ENCODE data around the gene CCDC146.
"Not testable (repeated sequence)": the region's sequence is repeated elsewhere in the genome, so short reads cannot be mapped to it uniquely, and the experiment has no call there.

Gene CCDC146

DNA sequence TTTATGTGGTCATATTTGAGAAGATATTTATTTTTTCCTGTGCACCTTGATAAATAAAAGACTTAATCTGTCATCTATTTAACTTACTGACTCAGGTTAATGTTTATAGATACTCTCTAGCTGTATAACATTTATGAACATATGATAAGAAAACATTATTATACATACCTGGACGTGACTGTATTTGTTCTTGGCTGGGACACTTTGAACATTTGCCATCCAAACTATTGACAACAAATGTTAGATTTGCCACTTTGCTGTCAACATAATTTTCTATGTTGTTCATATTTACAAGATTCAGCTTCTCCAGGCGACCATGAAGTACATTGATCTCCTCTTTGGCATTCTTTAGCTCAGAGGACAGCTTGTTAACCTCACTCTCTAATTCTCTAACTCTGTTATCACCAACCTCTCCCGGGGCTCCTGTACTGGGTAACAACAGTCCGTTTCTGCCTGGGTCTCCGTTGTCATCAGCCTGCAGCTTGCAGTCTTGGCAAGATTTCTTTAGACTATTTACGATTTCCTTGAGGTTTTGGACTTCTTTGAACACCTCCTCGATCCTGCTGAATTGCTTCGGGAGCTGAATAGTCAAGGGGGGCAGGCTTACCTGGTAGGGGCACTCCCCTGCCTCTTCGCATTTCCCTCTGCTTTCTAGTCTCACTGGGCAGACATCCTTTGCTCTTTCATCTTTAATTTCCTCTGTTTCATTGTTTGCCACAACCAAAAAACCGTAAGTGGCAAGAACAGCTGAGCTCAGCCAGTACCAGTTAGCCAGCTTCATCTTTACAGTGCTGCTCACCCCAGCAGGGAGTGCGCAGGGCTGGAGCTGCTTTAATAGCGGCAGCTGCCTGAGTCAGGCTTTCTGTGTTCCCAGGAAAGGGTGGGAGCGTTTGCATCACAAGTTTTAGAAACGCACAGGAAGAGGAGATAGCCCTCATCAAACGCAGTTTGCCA, 76.9 kb downstream of the CCDC146 start, which contains the start of gene FGL2:
Gene FGL2 (minus strand): TSS at position 807 of the 954 bp plus-strand sequence. CDS start 26 bp downstream, at position 781.
- Mint-ChIP-seq H3K4me3 (peak within 1 kb of the TSS; percentile 90), H3K4me1 (ENCODE audit: low read depth) (peaks cover 23% of the 10 kb centered on the region), H3K9me3 (no peaks in the 10 kb centered on the region), H3K36me3 (ENCODE audit: low read depth) (peaks cover 42% of the 10 kb centered on the region), H3K27me3 (no peaks in the 10 kb centered on the region), H3K27ac (peak within 1 kb of the TSS; percentile 98)
- intact Hi-C loops (cut with micrococcal nuclease): loop anchor here (2.0 to 10.0 kb wide), 2 partner anchors 48 to 136 kb away; no protein-coding TSS in a partner anchor

DNA sequence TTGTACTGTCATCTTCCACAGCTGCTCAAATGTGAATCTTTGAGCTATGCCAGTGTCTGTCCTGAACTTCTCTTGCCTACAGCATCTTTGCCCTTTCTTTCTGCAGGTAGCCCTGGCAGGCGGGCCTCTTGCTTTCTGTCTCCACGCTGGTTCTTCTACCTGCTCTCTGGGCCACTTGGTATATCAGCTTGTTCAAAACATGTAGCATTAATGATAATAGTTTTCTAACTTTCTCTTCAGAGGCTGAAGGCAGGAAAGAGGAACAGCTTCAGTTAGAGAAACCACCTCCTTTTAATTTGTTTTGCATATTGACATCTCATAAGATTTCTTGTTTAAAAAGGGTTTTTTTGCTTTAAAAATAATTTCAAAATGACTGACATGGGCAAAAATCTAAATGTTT, 78.1 kb downstream of the CCDC146 start:
- peaks cover 23% of the 10 kb centered on the region for H3K4me1 Mint-ChIP-seq (ENCODE audit: low read depth)
- no peaks in the 10 kb centered on the region for H3K27me3 Mint-ChIP-seq
- peak overlapping the region; percentile 90 for H3K4me3 Mint-ChIP-seq
- intact Hi-C loops (cut with micrococcal nuclease): no loop called here
- peaks cover 41% of the 10 kb centered on the region for H3K36me3 Mint-ChIP-seq (ENCODE audit: low read depth)
- H3K9me3 Mint-ChIP-seq: no peaks in the 10 kb centered on the region
- peak overlapping the region; percentile 98 for H3K27ac Mint-ChIP-seq

DNA sequence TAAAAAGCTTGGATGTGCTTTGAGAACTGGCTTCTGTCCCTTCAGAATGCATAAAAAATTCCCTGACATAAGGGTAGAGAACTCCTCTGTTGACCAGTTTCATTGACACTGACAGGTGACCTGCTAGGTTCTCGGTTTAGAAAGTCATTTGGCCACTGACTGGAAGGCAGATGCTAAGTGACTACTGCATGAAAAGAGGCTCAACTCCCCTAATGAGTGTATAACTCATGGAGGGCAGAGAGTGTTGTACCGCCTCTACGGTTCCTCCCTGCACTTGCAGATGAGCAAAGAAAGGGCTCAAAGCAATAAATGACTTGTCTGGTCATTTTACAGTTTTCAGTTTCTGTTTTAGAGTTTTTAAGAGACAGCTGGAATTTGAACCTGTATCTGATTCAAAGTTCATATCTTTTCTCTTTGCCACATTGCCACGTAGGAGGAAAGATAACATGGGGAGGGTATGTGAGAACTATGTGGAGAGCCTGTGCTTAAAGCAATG, 80.1 kb downstream of the CCDC146 start:
- no peaks in the 10 kb centered on the region for H3K9me3 Mint-ChIP-seq

DNA sequence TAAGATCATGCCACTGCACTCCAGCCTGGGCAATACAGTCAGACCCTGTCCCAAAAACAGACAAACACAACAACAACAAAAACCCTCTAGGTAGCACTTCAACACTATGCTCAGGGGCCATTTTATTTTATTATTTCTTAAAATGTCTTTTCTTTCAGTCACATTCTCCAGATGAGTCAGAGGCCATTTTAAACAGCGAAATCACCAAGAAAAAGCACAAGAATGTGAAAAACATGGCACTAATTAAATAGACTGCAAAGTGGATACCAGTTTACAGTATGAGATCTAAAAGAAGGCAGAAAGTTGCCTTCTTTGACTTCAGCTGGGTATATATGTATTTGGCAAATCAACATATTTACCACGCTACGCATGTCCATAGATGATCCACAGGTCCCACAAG, 83.3 kb downstream of the CCDC146 start:
- Mint-ChIP-seq H3K27me3 (no peaks in the 10 kb centered on the region), H3K27ac (no peak overlapping the region), H3K4me3 (no peak overlapping the region), H3K36me3 (ENCODE audit: low read depth) (peaks cover 21% of the 10 kb centered on the region), H3K9me3 (peaks cover 22% of the 10 kb centered on the region), H3K4me1 (ENCODE audit: low read depth) (peaks cover 27% of the 10 kb centered on the region)
- intact Hi-C loops (cut with micrococcal nuclease): no loop called here

More for the DNA sequence above, 80.1 kb downstream of the CCDC146 start:
- Mint-ChIP-seq H3K4me3 (no peak overlapping the region), H3K27ac (no peak overlapping the region), H3K36me3 (ENCODE audit: low read depth) (peaks cover 23% of the 10 kb centered on the region), H3K4me1 (ENCODE audit: low read depth) (peaks cover 23% of the 10 kb centered on the region), H3K27me3 (no peaks in the 10 kb centered on the region)
- intact Hi-C loops (cut with micrococcal nuclease): no loop called here

DNA sequence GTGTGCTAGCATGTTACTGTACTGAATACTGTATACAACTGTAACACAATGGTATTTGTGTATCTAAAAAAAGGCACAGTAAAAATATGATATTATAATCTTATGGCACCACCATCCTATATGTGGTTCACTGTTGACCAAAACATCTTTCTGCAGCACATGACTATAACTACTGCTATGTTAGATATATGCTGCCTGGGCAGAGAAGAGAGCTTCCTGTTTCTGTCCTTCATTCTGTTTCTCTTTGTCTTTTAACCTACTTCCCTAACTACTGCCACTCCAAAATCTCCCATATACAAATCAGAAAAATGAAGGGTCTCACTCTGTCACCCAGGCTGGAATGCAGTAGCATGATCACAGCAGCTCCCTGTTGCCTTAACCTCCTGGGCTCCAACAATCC, 86.0 kb downstream of the CCDC146 start:
- Mint-ChIP-seq H3K36me3 (ENCODE audit: low read depth) (peaks cover 27% of the 10 kb centered on the region), H3K4me1 (ENCODE audit: low read depth) (peaks cover 13% of the 10 kb centered on the region), H3K4me3 (no peak overlapping the region), H3K27ac (peak overlapping the region; percentile 38), H3K9me3 (peaks cover 30% of the 10 kb centered on the region), H3K27me3 (no peaks in the 10 kb centered on the region)
- intact Hi-C loops (cut with micrococcal nuclease): no loop called here

DNA sequence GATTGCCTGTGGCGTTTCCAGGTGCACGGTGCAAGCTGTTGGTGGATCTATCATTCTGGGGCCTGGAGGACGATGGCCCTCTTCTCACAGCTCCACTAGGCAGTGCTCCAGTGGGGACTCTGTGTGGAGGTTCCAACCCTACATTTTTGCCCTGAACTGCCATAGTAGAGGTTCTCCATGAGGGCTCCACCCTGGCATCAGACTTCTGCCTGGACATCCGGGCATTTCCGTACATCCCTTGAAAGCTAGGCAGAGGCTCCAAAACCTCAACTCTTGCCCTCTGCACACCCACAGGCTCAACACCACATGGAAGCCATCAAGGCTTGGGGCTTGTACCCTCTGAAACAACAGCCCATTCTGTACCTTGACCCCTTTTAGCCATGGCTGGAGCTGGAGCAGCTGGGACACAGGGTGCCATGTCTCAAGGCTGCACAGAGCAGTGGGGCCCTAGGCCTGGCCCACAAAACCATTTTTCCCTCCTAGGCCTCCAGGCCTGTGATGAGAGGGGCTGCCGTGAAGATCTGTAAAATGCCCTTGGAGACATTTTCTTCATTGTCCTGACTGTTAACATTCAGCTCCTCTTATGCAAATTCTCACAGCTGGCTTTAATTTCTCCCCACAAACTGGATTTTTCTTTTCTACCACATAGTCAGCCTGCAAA, 87.2 kb downstream of the CCDC146 start:
- Mint-ChIP-seq H3K4me1 (ENCODE audit: low read depth) (peaks cover 9% of the 10 kb centered on the region), H3K36me3 (ENCODE audit: low read depth) (peaks cover 27% of the 10 kb centered on the region), H3K27me3 (no peaks in the 10 kb centered on the region), H3K9me3 (peaks cover 30% of the 10 kb centered on the region), H3K27ac (peak overlapping the region; percentile 38), H3K4me3 (no peak overlapping the region)
- intact Hi-C loops (cut with micrococcal nuclease): no loop called here

DNA sequence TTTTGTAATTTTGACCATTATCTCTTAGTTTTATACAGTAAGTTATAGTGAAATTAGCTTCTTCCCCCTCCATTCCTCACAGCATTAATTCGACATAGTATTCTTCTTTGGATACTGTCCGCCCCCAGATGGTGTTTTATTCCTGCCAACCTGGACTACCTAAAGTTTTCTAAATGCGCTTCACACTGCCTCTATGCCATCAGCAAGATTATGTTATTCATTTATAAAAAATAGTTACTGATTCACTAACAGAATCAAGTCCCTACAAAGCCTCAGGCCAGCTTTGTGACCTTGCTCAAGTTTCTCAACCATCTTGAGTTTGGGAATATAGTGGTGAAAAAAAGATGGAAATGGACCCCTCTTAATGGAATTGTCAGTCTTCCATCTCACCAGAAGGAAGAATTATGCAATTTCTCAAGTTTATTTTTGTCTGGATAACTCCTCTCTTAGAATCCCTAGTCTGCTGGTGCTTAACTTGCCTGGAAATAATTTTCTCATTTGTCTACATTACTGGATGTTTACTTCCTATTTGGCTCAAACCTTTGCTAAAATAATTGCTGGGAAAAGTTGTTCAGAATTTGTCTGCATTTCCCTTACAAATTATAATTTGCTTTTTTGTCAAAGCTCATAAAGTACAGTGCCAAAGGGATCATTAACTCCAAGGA, 93.9 kb downstream of the CCDC146 start:
- H3K9me3 Mint-ChIP-seq: peaks cover 13% of the 10 kb centered on the region
- no peak overlapping the region for H3K27ac Mint-ChIP-seq
- peaks cover 14% of the 10 kb centered on the region for H3K4me1 Mint-ChIP-seq (ENCODE audit: low read depth)
- no peaks in the 10 kb centered on the region for H3K27me3 Mint-ChIP-seq
- H3K4me3 Mint-ChIP-seq: no peak overlapping the region
- intact Hi-C loops (cut with micrococcal nuclease): no loop called here
- peaks cover 6% of the 10 kb centered on the region for H3K36me3 Mint-ChIP-seq (ENCODE audit: low read depth)

DNA sequence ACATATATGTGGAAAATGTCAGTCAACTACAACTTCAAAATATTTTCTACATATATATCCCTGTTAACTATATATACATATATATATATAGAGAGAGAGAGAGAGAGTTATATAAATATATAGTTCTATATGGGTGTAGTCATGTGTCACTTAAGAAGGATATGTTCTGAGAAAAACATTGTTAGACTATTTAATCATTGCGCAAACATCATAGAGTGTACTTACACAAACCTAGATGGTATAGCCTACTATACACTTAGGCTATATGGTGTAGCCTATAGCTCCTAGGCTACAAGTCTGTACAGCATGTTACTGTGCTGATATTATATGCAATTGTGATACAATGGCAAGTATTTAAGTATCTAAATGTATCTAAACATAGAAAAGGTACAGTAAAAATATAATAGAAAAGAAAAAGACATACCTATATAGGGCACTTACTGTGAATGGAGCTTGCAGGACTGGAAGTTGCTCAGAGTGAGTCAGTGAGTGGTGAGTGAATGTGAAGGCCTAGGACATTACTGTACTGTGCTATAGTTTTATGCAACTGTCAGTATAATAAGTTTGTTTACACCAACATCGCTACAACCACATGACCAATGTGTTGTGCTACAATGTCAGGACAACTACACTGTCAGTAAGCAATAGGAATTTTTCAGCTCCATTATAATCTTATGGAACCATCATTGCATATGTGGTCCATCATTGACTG, 95.2 kb downstream of the CCDC146 start:
- peaks cover 6% of the 10 kb centered on the region for H3K36me3 Mint-ChIP-seq (ENCODE audit: low read depth)
- H3K4me1 Mint-ChIP-seq (ENCODE audit: low read depth): peaks cover 27% of the 10 kb centered on the region
- H3K9me3 Mint-ChIP-seq: peaks cover 11% of the 10 kb centered on the region
- no peak overlapping the region for H3K27ac Mint-ChIP-seq
- no peak overlapping the region for H3K4me3 Mint-ChIP-seq
- intact Hi-C loops (cut with micrococcal nuclease): no loop called here
- H3K27me3 Mint-ChIP-seq: no peaks in the 10 kb centered on the region

DNA sequence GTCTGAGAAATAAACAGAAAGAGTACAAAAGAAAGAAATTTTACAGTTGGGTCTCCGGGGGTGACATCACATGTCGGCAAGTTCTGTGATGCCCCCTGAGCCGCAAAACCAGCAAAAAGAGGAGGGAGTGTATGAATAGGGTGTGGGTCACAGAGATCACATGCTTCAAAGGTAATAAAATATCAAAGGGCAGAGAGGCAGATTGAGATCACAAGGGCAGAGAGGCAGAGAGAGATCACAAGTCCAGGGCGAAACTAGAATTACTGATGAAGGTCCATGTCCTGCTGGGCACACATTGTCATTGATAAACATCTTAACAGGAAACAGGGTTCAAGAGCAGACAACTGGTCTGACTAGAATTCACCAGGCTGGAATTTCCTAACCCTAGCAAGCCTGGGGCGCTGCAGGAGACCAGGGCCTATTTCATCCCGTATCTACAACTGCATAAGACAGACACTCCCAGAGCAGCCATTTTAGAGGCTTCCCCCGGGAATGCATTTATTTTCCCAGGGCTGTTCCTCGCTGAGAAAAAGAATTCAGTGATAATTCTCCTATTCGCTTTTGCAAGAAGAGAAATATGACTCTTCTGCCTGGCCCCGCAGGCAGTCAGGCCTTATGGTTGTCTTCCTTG, 97.4 kb downstream of the CCDC146 start:
- peaks cover 11% of the 10 kb centered on the region for H3K9me3 Mint-ChIP-seq
- intact Hi-C loops (cut with micrococcal nuclease); H3K27me3 Mint-ChIP-seq; H3K4me3 Mint-ChIP-seq; H3K36me3 Mint-ChIP-seq (ENCODE audit: low read depth): not testable (repeated sequence)
- peaks cover 49% of the 10 kb centered on the region for H3K4me1 Mint-ChIP-seq (ENCODE audit: low read depth)
- H3K27ac Mint-ChIP-seq: peak overlapping the region; percentile 2

DNA sequence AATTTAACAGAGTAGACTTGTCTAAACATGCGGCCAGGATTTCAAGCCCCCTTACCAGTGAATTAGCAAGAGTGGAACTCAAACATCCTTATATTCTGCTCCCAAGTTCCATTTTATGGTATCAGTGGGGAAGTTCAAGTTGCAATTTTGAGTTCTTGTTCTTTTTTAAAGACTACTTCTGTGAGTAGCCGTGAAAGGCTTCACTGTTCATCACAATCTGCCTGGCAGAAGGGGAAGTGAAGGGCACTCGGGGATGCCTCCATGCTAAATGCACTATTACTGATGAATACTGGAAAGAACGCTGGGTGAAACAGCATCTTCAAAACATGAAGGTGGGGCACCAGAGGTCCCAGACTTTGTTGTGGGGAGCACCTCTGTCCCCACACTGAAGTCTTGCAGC, 99.7 kb downstream of the CCDC146 start:
- intact Hi-C loops (cut with micrococcal nuclease): loop anchor here (2.0 kb wide), 1 partner anchor 17 kb away; no protein-coding TSS in a partner anchor
- peaks cover 6% of the 10 kb centered on the region for H3K36me3 Mint-ChIP-seq (ENCODE audit: low read depth)
- no peak overlapping the region for H3K4me3 Mint-ChIP-seq
- H3K9me3 Mint-ChIP-seq: peaks cover 11% of the 10 kb centered on the region
- H3K27me3 Mint-ChIP-seq: no peaks in the 10 kb centered on the region
- H3K4me1 Mint-ChIP-seq (ENCODE audit: low read depth): peaks cover 57% of the 10 kb centered on the region
- peak overlapping the region; percentile 46 for H3K27ac Mint-ChIP-seq

DNA sequence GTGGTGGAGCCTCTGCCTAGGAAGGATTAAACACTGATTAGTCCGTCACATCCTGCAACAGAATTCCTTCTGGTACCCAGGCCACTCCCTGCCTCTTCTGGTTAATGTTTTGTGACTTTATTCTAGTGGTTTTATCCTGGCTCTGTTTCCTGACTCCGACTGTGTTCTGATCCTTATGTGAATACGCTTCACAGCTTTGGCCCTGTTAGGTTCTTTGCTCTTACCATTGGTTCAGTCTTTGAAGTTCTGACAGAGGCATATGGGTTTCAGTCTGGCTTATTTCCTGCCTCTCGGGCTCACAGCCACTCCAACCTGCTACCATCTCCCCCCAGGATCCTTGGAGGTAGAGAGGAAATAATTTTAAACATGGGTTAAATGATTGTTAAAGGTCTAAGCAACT, 100.4 kb downstream of the CCDC146 start:
- peaks cover 11% of the 10 kb centered on the region for H3K9me3 Mint-ChIP-seq
- H3K27ac Mint-ChIP-seq: peak overlapping the region; percentile 46
- intact Hi-C loops (cut with micrococcal nuclease): loop anchor here (2.0 kb wide), 1 partner anchor 16 kb away; no protein-coding TSS in a partner anchor
- H3K27me3 Mint-ChIP-seq: no peaks in the 10 kb centered on the region
- no peak overlapping the region for H3K4me3 Mint-ChIP-seq
- H3K4me1 Mint-ChIP-seq (ENCODE audit: low read depth): peaks cover 57% of the 10 kb centered on the region
- peaks cover 6% of the 10 kb centered on the region for H3K36me3 Mint-ChIP-seq (ENCODE audit: low read depth)

DNA sequence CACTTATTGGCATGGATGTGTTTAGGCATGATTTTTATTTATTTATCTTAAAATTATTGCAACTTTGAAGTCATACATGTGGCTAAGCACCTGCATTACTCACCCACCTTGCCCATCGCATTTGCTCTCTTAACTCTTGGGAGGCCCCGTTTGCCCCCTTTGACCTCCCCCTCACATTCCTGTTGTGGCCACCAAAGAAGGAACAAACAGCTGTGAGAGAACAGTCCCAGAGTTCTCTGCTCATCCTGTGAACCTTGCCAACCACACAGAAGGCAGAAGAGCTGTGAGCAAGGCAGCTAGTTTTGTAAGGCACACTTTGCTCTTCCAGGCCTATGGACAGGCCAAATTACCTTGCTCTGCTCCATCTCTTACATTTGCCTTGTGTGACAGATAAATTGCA, 100.8 kb downstream of the CCDC146 start:
- H3K4me3 Mint-ChIP-seq: no peak overlapping the region
- H3K27me3 Mint-ChIP-seq: no peaks in the 10 kb centered on the region
- peak overlapping the region; percentile 46 for H3K27ac Mint-ChIP-seq
- intact Hi-C loops (cut with micrococcal nuclease): loop anchor here (2.0 kb wide), 1 partner anchor 16 kb away; no protein-coding TSS in a partner anchor
- H3K4me1 Mint-ChIP-seq (ENCODE audit: low read depth): peaks cover 57% of the 10 kb centered on the region
- H3K9me3 Mint-ChIP-seq: peaks cover 11% of the 10 kb centered on the region
- peaks cover 6% of the 10 kb centered on the region for H3K36me3 Mint-ChIP-seq (ENCODE audit: low read depth)
